ENCODE results near the gene LRP2BP.

DNA sequence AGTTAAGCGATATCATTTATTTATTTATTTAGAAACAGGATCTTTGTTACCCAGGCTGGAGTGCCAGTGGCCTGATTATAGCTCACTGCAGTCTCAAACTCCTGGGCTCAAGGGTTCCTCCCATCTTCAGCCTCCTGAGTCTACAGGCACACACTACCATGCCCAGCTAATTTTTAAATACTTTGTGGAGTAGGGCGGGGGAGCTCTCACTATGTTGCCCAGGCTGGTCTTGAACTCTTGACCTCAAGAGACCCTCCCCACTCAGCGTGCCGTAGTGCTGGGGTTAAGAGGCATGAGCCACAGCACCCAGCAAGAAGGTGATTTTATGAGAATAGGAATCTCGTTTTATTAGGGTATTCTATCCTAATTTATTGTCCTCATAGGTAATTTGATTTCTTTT, 33.9 kb upstream of the LRP2BP start:
- TF ChIP-seq CTCF (IDR thresholded peaks at IDR 0.05) = no peak
- TF ChIP-seq SIN3A (IDR thresholded peaks at IDR 0.05; ENCODE audit: borderline replicate concordance, insufficient read depth, low read depth, low read length) = no peak
- no peak for TF ChIP-seq POLR2AphosphoS5 (IDR thresholded peaks at IDR 0.05; ENCODE audit: low read depth, low read length)
- no peak for TF ChIP-seq REST (IDR thresholded peaks at IDR 0.05; ENCODE audit: insufficient read depth in 1 of 2, low read depth in 2 of 2, low read length in 1 of 2)

Data from Panc1 (cell line).